Muscle of arm (tissue), 14 donors: Measurements from ENCODE around the gene EDA. TPM values are rescaled to one million over a fixed set of nuclear protein-coding genes. Genes with fewer than 3 reads are reported as not detected.
A peak's percentile ranks its signal among the peaks of the same experiment; 100 is the strongest.

Source experiments
- DNase-seq: peaks from one replicate; pipeline ENCODE4 v3.0.0-alpha.2; 2013
- long read RNA-seq, 11 donors: transcript quantifications; one replicate each; lab custom pipeline, GENCODE V29; 2026
- polyA plus RNA-seq, 12 donors: library from polyadenylated mRNA; unstranded; fragments of 120-200 nt; gene quantifications; one replicate each; pipeline ENCODE4 v1.2.1, GENCODE V29; 2013; ENCODE audit not compliant: insufficient read length in 12 of 12

EDA gene
- polyA plus RNA-seq: 10 to 100 TPM in 11 of 12 donors, not detected in 1; 17.1 to 29.8 (median 23.5) TPM
- long read RNA-seq, donor 1, full-length matches to known transcripts: 6 of 6 reads
- long read RNA-seq, donor 1, partial matches to known transcripts: 0 of 6 reads
- long read RNA-seq, donor 1, other reads (novel, unspliced or antisense): 0 of 6 reads
- long read RNA-seq, donor 2, full-length matches to known transcripts: 4 of 4 reads
- long read RNA-seq, donor 2, partial matches to known transcripts: 0 of 4 reads
- long read RNA-seq, donor 2, other reads (novel, unspliced or antisense): 0 of 4 reads
- long read RNA-seq, donor 3, full-length matches to known transcripts: 1 of 1 reads
- long read RNA-seq, donor 3, partial matches to known transcripts: 0 of 1 reads
- long read RNA-seq, donor 3, other reads (novel, unspliced or antisense): 0 of 1 reads
- long read RNA-seq, donor 4, full-length matches to known transcripts: 4 of 4 reads
- long read RNA-seq, donor 4, partial matches to known transcripts: 0 of 4 reads
- long read RNA-seq, donor 4, other reads (novel, unspliced or antisense): 0 of 4 reads
- long read RNA-seq, donor 5, full-length matches to known transcripts: 2 of 2 reads
- long read RNA-seq, donor 5, partial matches to known transcripts: 0 of 2 reads
- long read RNA-seq, donor 5, other reads (novel, unspliced or antisense): 0 of 2 reads
- long read RNA-seq, donor 6, full-length matches to known transcripts: 6 of 6 reads
- long read RNA-seq, donor 6, partial matches to known transcripts: 0 of 6 reads
- long read RNA-seq, donor 6, other reads (novel, unspliced or antisense): 0 of 6 reads
- long read RNA-seq, donor 7, partial matches to known transcripts: 0 of 1 reads
- long read RNA-seq, donor 7, other reads (novel, unspliced or antisense): 0 of 1 reads
- long read RNA-seq, donor 8, full-length matches to known transcripts: 9 of 9 reads
- long read RNA-seq, donor 8, partial matches to known transcripts: 0 of 9 reads
- long read RNA-seq, donor 8, other reads (novel, unspliced or antisense): 0 of 9 reads
- long read RNA-seq, donor 9, full-length matches to known transcripts: 5 of 5 reads
- long read RNA-seq, donor 9, partial matches to known transcripts: 0 of 5 reads
- long read RNA-seq, donor 9, other reads (novel, unspliced or antisense): 0 of 5 reads
- long read RNA-seq, donor 10, full-length matches to known transcripts: 7 of 7 reads
- long read RNA-seq, donor 10, partial matches to known transcripts: 0 of 7 reads
- long read RNA-seq, donor 10, other reads (novel, unspliced or antisense): 0 of 7 reads
- long read RNA-seq, donor 11, full-length matches to known transcripts: 3 of 9 reads
- long read RNA-seq, donor 11, partial matches to known transcripts: 6 of 9 reads
- long read RNA-seq, donor 11, other reads (novel, unspliced or antisense): 0 of 9 reads

- DNase-seq: peak; percentile 85
Observed at GRCh38 chrX:69615779-69616456, at the start of gene EDA. EDA (plus strand) TSS chrX:69616113.

- no peak for DNase-seq
Observed at GRCh38 chrX:69568828-69569227, 47.1 kb upstream of the EDA start.

- DNase-seq: no peak
Observed at GRCh38 chrX:69597399-69597798, 18.5 kb upstream of the EDA start.

- DNase-seq: no peak
Observed at GRCh38 chrX:69600182-69600581, 15.7 kb upstream of the EDA start.

GRCh38 chrX:69603566-69604194 is 12.2 kb upstream of the EDA start:
- DNase-seq: no peak

GRCh38 chrX:69605521-69605920 is 10.4 kb upstream of the EDA start:
- no peak for DNase-seq

- no peak for DNase-seq
Observed at GRCh38 chrX:69607616-69608015, 8.3 kb upstream of the EDA start.

- DNase-seq: no peak
Observed at GRCh38 chrX:69613946-69614345, 2.0 kb upstream of the EDA start.

- peak; percentile 65 for DNase-seq
Observed at GRCh38 chrX:69614886-69615285, 1.0 kb upstream of the EDA start.

GRCh38 chrX:69615342-69615741 is 571 bp upstream of the EDA start:
- no peak for DNase-seq

- peak; percentile 15 for DNase-seq
Observed at GRCh38 chrX:69616457-69617203, 717 bp downstream of the EDA start.

GRCh38 chrX:69618803-69619202 is 2.9 kb downstream of the EDA start:
- DNase-seq: peak; percentile 19

- DNase-seq: no peak
Observed at GRCh38 chrX:69626129-69626528, 10.2 kb downstream of the EDA start.

GRCh38 chrX:69627744-69628143 is 11.8 kb downstream of the EDA start:
- no peak for DNase-seq

- no peak for DNase-seq
Observed at GRCh38 chrX:69630147-69630546, 14.2 kb downstream of the EDA start.

GRCh38 chrX:69664693-69665092 is 48.8 kb downstream of the EDA start:
- DNase-seq: no peak

- no peak for DNase-seq
Observed at GRCh38 chrX:69670001-69670555, 54.2 kb downstream of the EDA start.

GRCh38 chrX:69674891-69675290 is 59.0 kb downstream of the EDA start:
- no peak for DNase-seq

GRCh38 chrX:69705818-69706217 is 89.9 kb downstream of the EDA start:
- no peak for DNase-seq
